Naive B cell (primary cell): Measurements from ENCODE around the gene DYRK1A. TPM values are rescaled to one million over a fixed set of nuclear protein-coding genes. Genes with fewer than 3 reads are reported as not detected.

Experiments used
- ATAC-seq, 2 donors: fragments of 150-1000 bp; cut with Tn5 transposase; 2 replicates each; pipeline ENCODE4 v1.10.0; 2021; ENCODE audit warnings: low read depth in 2 of 2, mild to moderate bottlenecking in 2 of 2, moderate library complexity in 2 of 2
- DNase-seq: peaks from one replicate; pipeline ENCODE4 v3.0.0; 2022
- H3K27ac Mint-ChIP-seq, 6 donors: one replicate each; pipeline ENCODE4 v1.8.0; 2020 to 2022; ENCODE audit warnings: mild to moderate bottlenecking in 6 of 6, mixed read lengths in 6 of 6, moderate library complexity in 5 of 6, inconsistent platforms in 2 of 6
- H3K27me3 Mint-ChIP-seq, 3 donors: one replicate each; pipeline ENCODE4 v1.8.0; 2021 to 2022; ENCODE audit warnings: mixed read lengths in 3 of 3, mild to moderate bottlenecking in 1 of 3
- H3K36me3 Mint-ChIP-seq, 2 donors: one replicate each; pipeline ENCODE4 v1.8.0; 2020 to 2022; ENCODE audit warnings: mixed read lengths in 2 of 2, inconsistent platforms in 1 of 2, mild to moderate bottlenecking in 1 of 2
- H3K4me1 Mint-ChIP-seq, 3 donors: one replicate each; pipeline ENCODE4 v1.8.0; 2020 to 2022; ENCODE audit warnings: mixed read lengths in 3 of 3, inconsistent platforms in 1 of 3, mild to moderate bottlenecking in 1 of 3, moderate library complexity in 1 of 3
- H3K4me3 Mint-ChIP-seq, 8 donors: one replicate each; pipeline ENCODE4 v1.8.0; 2020 to 2022; ENCODE audit warnings: mild to moderate bottlenecking in 8 of 8, mixed read lengths in 8 of 8, moderate library complexity in 8 of 8, inconsistent platforms in 2 of 8
- H3K9me3 Mint-ChIP-seq, 7 donors: one replicate each; pipeline ENCODE4 v1.8.0; 2020 to 2022; ENCODE audit warnings: mixed read lengths in 7 of 7, mild to moderate bottlenecking in 5 of 7, inconsistent platforms in 2 of 7, moderate library complexity in 1 of 7
- polyA plus RNA-seq, 6 donors: library from polyadenylated mRNA; unstranded; fragments of 300-500 nt; fragmentation: Illumina TruSeq; gene quantifications; one replicate each; pipeline ENCODE4 v1.2.3, GENCODE V29; 2021; ENCODE audit warnings: low read depth in 6 of 6

Gene DYRK1A
- polyA plus RNA-seq, 6 donors from 2014 or later: 5.9 to 14.3 (median 10.2) TPM

- no peaks in the 10 kb centered on the region for H3K9me3 Mint-ChIP-seq
- no peak for DNase-seq
- peak overlapping the region in 5 of 6 donors; percentile 46 to 90 (median 77) for H3K27ac Mint-ChIP-seq
- peaks cover 52 to 64% (median 53%) of the 10 kb centered on the region in 3 donors for H3K4me1 Mint-ChIP-seq
- peak in 1 of 2 donors; percentile 23 for ATAC-seq
- no peaks in the 10 kb centered on the region for H3K27me3 Mint-ChIP-seq
- peak overlapping the region in 3 of 8 donors; percentile 0 to 21 (median 3) for H3K4me3 Mint-ChIP-seq
- H3K36me3 Mint-ChIP-seq: peaks cover 7 to 11% of the 10 kb centered on the region in 2 donors
These were observed 52.8 kb downstream of the DYRK1A start for GRCh38 chr21:37419228-37419906.

- Mint-ChIP-seq H3K4me3 (no peak overlapping the region), H3K9me3 (peaks cover 0 to 2% (median 0%) of the 10 kb centered on the region in 7 donors), H3K4me1 (peaks cover 43 to 52% (median 43%) of the 10 kb centered on the region in 3 donors), H3K36me3 (peaks cover 17 to 20% of the 10 kb centered on the region in 2 donors), H3K27me3 (no peaks in the 10 kb centered on the region), H3K27ac (no peak overlapping the region)
- DNase-seq (no peak), ATAC-seq (no peak)
These were observed 54.7 kb downstream of the DYRK1A start for GRCh38 chr21:37421306-37421705.

DNA sequence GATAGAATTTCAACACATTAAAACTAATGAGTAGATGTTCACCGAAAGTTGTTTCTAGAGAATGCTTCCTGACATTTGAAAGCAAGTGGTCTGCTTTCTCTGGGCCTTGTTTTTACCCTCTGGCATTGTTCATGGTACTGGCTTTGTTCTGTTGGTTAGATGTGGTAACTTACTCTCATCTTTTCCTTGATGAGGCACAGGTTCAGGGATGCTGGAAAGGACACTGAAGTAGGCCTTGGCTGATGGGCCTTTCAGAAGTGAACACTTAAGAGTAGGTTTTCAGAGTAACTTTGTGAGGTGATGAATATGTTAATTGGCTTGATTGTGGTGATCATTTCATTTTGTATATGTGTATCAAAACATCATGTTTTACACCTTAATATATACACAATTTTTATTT is 55.8 kb downstream of the DYRK1A start:
- ATAC-seq (no peak), DNase-seq (no peak)
- H3K4me1 Mint-ChIP-seq: peaks cover 43 to 53% (median 43%) of the 10 kb centered on the region in 3 donors
- H3K4me3 Mint-ChIP-seq: no peak overlapping the region
- H3K9me3 Mint-ChIP-seq: peaks cover 0 to 2% (median 0%) of the 10 kb centered on the region in 7 donors
- no peaks in the 10 kb centered on the region for H3K27me3 Mint-ChIP-seq
- peaks cover 20% of the 10 kb centered on the region in 2 donors for H3K36me3 Mint-ChIP-seq
- peak overlapping the region in 2 of 6 donors; percentile 45 to 59 for H3K27ac Mint-ChIP-seq

DNA sequence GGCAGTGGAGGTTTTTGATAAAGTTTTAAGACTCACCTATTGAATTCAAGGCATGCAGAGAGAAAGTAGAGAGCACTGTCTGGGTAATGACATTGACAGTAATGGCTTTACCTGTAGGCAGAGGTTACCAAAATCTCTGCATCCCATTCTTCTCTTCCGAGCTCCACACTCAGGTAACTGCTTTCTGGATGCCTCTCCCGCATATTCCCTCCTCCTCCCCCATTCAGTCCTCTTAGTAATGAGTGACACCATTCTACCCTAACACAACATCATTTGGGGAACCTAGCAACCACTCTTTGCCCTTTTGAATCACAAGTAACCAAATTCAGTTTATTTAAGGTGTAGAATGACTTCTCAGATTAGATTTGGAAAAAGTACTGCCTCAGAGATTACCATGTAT is 56.5 kb downstream of the DYRK1A start:
- Mint-ChIP-seq H3K27ac (peak overlapping the region in 2 of 6 donors; percentile 1 to 59), H3K4me1 (peaks cover 37 to 47% (median 45%) of the 10 kb centered on the region in 3 donors), H3K27me3 (no peaks in the 10 kb centered on the region), H3K9me3 (peaks cover 0 to 2% (median 0%) of the 10 kb centered on the region in 7 donors), H3K36me3 (peaks cover 20 to 22% of the 10 kb centered on the region in 2 donors), H3K4me3 (no peak overlapping the region)
- ATAC-seq (no peak), DNase-seq (no peak)

DNA sequence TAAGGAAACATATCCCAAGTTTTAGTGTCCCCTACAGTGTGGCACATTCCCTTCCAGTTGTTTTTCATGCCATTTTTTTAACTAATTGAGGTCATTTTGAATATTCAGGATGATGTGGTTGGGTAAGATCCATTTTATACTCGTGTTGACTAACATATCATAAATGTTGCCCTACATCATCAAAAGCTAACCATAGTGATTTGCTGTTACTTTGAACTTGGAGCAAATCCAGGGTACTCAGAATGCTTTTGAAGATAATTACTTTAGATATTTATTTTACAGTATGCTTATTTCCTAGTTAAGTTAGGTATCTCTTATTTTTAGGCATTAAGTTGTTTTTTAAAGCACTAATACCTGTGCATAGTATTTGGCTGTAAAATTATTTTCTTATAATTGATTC is 57.8 kb downstream of the DYRK1A start:
- H3K27ac Mint-ChIP-seq: peak overlapping the region in 1 of 6 donors; percentile 59
- DNase-seq: no peak
- ATAC-seq: no peak
- peaks cover 35 to 44% (median 43%) of the 10 kb centered on the region in 3 donors for H3K4me1 Mint-ChIP-seq
- H3K4me3 Mint-ChIP-seq: no peak overlapping the region
- H3K27me3 Mint-ChIP-seq: no peaks in the 10 kb centered on the region
- H3K36me3 Mint-ChIP-seq: peaks cover 20 to 35% of the 10 kb centered on the region in 2 donors
- H3K9me3 Mint-ChIP-seq: peaks cover 0 to 3% (median 0%) of the 10 kb centered on the region in 7 donors

- ATAC-seq: no peak
- H3K4me3 Mint-ChIP-seq: no peak overlapping the region
- no peaks in the 10 kb centered on the region for H3K27me3 Mint-ChIP-seq
- H3K27ac Mint-ChIP-seq: no peak overlapping the region
- peaks cover 0 to 3% (median 0%) of the 10 kb centered on the region in 7 donors for H3K9me3 Mint-ChIP-seq
- DNase-seq: no peak
- peaks cover 20 to 35% of the 10 kb centered on the region in 2 donors for H3K36me3 Mint-ChIP-seq
- peaks cover 35 to 44% (median 42%) of the 10 kb centered on the region in 3 donors for H3K4me1 Mint-ChIP-seq
These were observed 58.4 kb downstream of the DYRK1A start for GRCh38 chr21:37425001-37425400.

- no peaks in the 10 kb centered on the region for H3K27me3 Mint-ChIP-seq
- peaks cover 35 to 45% (median 44%) of the 10 kb centered on the region in 3 donors for H3K4me1 Mint-ChIP-seq
- H3K36me3 Mint-ChIP-seq: peaks cover 20 to 35% of the 10 kb centered on the region in 2 donors
- peak overlapping the region in 1 of 8 donors; percentile 31 for H3K4me3 Mint-ChIP-seq
- H3K27ac Mint-ChIP-seq: peak overlapping the region in 3 of 6 donors; percentile 37 to 71 (median 67)
- peaks cover 0 to 3% (median 0%) of the 10 kb centered on the region in 7 donors for H3K9me3 Mint-ChIP-seq
- DNase-seq: no peak
- ATAC-seq: no peak
These were observed 59.1 kb downstream of the DYRK1A start for GRCh38 chr21:37425684-37426083.

GRCh38 chr21:37427221-37427620 is 60.6 kb downstream of the DYRK1A start:
- no peak for DNase-seq
- H3K4me3 Mint-ChIP-seq: no peak overlapping the region
- peaks cover 20 to 35% of the 10 kb centered on the region in 2 donors for H3K36me3 Mint-ChIP-seq
- H3K4me1 Mint-ChIP-seq: peaks cover 42 to 55% (median 54%) of the 10 kb centered on the region in 3 donors
- peak overlapping the region in 2 of 6 donors; percentile 20 to 63 for H3K27ac Mint-ChIP-seq
- peaks cover 0 to 3% (median 0%) of the 10 kb centered on the region in 7 donors for H3K9me3 Mint-ChIP-seq
- no peaks in the 10 kb centered on the region for H3K27me3 Mint-ChIP-seq
- no peak for ATAC-seq

DNA sequence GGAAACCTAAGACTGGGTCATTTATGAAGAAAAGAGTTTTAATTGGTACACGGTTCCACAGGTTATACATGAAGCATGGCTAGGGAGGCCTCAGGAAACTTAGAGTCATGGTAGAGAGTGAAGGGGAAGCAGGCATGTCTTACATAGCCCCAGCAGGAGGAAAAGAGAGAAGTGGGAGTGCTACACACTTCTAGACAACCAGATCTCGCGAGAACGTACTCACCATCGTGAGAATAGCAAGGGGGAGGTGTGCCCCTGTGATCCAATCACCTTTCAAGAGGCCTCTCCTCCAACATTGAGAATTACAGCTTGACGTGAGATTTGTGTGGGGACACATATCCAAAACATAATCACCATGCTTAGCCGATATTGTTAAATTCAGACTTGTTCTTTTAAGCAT is 62.8 kb downstream of the DYRK1A start:
- H3K4me3 Mint-ChIP-seq: peak overlapping the region in 2 of 8 donors; percentile 30 to 57
- DNase-seq (no peak), ATAC-seq (peak; percentile 65 to 66)
- H3K36me3 Mint-ChIP-seq: peaks cover 13 to 24% of the 10 kb centered on the region in 2 donors
- peaks cover 44 to 57% (median 53%) of the 10 kb centered on the region in 3 donors for H3K4me1 Mint-ChIP-seq
- H3K27ac Mint-ChIP-seq: peak overlapping the region in 4 of 6 donors; percentile 43 to 68 (median 48)
- no peaks in the 10 kb centered on the region for H3K27me3 Mint-ChIP-seq
- H3K9me3 Mint-ChIP-seq: peaks cover 0 to 3% (median 0%) of the 10 kb centered on the region in 7 donors

GRCh38 chr21:37430184-37430821 is 63.7 kb downstream of the DYRK1A start:
- DNase-seq (no peak), ATAC-seq (no peak)
- Mint-ChIP-seq H3K27me3 (no peaks in the 10 kb centered on the region), H3K4me3 (no peak overlapping the region), H3K27ac (peak overlapping the region in 4 of 6 donors; percentile 23 to 66 (median 63)), H3K9me3 (peaks cover 0 to 3% (median 0%) of the 10 kb centered on the region in 7 donors), H3K4me1 (peaks cover 44 to 57% (median 53%) of the 10 kb centered on the region in 3 donors), H3K36me3 (peaks cover 12 to 24% of the 10 kb centered on the region in 2 donors)

DNA sequence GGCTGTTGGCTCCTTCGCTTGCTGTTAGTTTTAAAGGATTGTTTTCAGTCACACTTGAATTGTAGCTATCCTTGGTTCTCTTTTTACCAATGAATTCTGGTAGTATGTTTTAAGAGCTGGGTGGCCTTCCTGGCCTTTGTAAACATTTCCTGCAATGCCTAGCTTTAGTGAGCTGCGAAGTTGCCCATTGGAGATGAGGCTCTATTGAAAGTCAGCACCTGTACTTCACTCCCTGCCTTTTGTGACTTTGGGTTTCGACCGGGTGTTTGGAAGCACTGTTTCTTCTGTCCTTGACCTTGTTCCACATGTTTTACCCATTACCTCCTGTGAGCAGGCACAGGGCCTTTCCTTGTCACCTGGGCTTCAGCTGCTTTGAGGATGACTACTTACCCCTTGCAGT is 64.7 kb downstream of the DYRK1A start:
- H3K27me3 Mint-ChIP-seq: no peaks in the 10 kb centered on the region
- peak overlapping the region in 1 of 8 donors; percentile 32 for H3K4me3 Mint-ChIP-seq
- H3K4me1 Mint-ChIP-seq: peaks cover 39 to 50% (median 45%) of the 10 kb centered on the region in 3 donors
- H3K27ac Mint-ChIP-seq: peak overlapping the region in 4 of 6 donors; percentile 18 to 65 (median 50)
- H3K9me3 Mint-ChIP-seq: peaks cover 0 to 3% (median 0%) of the 10 kb centered on the region in 7 donors
- ATAC-seq (no peak), DNase-seq (no peak)
- H3K36me3 Mint-ChIP-seq: peaks cover 3 to 16% of the 10 kb centered on the region in 2 donors

DNA sequence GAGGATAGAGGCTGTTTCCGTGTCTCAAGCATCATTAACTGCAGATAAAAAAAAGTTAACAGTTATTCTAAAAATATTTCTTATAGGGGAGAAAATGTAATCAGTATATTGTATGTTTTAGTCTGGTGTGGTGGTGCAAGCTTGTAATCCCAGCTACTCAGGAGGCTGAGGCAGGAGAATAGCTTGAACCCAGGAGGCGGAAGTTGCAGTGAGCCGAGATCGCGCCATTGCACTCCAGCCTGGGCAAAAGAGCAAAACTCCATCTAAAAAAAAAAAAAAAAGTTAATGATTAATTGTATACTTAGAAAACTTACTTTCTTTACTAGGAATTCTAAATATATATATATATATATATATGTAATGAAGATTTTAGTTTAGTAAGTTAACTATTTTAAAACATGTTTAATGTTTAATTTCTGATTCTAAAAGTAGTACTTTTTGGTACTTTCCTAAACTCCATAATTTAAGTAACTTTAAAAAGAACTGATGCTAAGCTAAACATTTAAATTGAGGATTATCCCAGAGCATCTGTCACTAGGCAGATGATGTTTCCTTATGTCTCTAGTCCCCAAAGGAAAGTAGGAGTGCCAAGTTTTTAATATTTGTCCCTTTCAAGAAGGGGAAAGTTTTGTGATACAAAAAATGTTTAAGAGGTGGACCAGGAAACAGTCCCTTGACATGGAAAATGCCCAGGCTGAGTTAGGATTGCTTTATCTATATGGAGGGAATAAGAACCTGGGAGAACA is 66.3 kb downstream of the DYRK1A start:
- no peak for ATAC-seq
- Mint-ChIP-seq H3K36me3 (peaks cover 0 to 15% of the 10 kb centered on the region in 2 donors), H3K4me3 (no peak overlapping the region), H3K9me3 (peaks cover 0 to 3% (median 0%) of the 10 kb centered on the region in 7 donors), H3K27ac (peak overlapping the region in 4 of 6 donors; percentile 28 to 69 (median 56)), H3K4me1 (peaks cover 43 to 50% (median 44%) of the 10 kb centered on the region in 3 donors), H3K27me3 (no peaks in the 10 kb centered on the region)
- DNase-seq: no peak

DNA sequence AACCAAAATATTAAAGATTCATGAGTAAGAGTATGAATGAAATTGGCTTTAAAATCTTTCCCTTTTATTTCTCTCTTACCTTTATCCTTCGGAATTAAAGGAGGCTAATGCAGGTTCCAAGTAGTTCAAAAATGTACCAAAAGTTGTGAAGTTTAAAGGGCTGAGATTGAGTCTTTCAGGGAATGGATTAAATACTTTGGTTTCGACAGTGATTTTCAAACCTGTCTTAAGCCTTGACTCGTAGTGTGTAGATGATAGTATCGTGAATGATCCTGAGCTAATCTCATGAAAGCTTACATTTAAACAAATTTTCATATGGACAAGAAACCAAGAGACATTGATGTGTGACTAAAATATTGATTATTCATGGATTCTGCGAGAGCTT is 66.9 kb downstream of the DYRK1A start:
- ATAC-seq: no peak
- peak overlapping the region in 1 of 8 donors; percentile 27 for H3K4me3 Mint-ChIP-seq
- peak overlapping the region in 4 of 6 donors; percentile 50 to 69 (median 56) for H3K27ac Mint-ChIP-seq
- H3K9me3 Mint-ChIP-seq: peaks cover 0 to 3% (median 0%) of the 10 kb centered on the region in 7 donors
- DNase-seq: no peak
- H3K27me3 Mint-ChIP-seq: no peaks in the 10 kb centered on the region
- peaks cover 39 to 54% (median 42%) of the 10 kb centered on the region in 3 donors for H3K4me1 Mint-ChIP-seq
- H3K36me3 Mint-ChIP-seq: peaks cover 0 to 10% of the 10 kb centered on the region in 2 donors
